Hippocampal formation (tissue), 2 donors: ENCODE measurements around the gene KLRF2.
"Not testable (repeated sequence)": the region's sequence is repeated elsewhere in the genome, so short reads cannot be mapped to it uniquely, and the experiment has no call there.

Experiments used
- DNase-seq, 2 donors: peaks; one replicate each; lab custom pipeline; 2025; lab: John Stamatoyannopoulos, UW

The KLRF2 gene

DNA sequence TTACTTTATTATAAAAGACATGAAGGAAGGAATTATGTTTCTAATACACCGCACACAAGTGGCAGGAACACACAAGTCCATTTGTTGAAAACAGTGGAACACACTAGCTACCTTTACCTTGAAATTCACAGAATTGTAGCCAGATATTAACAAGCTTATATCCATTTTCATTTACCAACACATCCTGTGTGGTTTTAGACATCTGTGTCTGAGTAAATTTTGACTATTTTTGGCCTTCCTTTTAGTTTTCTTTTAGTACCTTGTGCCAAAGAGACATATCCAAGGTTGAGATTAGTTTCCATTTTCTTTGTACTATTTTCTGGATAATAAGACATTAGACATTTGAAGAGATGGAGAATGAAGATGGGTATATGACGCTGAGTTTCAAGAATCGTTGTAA lies at the start of gene KLRF2:
KLRF2 (plus strand) TSS at position 244 of the 400 bp plus-strand sequence; CDS start at position 351, 107 bp downstream.
- no peak for DNase-seq

GRCh38 chr12:9831720-9832119 lies 49.6 kb upstream of the KLRF2 start:
- DNase-seq = no peak

DNA sequence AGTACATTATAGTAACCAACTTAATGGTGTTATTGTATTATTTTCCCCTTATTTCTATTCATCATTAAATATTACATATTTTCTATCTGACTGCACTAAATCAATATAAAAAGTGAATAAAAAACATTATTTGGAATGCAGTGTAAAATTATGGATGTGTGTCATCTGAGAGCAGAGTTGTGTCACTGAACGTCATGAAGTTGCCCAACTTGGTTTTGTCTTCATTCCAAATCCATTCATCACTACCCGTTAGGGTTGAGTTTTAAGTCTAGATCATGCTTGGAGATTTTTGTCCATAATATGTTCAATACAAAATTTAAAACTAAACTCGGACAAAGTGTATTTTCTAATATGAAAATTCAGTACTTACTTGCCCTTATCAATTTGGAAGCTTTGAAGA lies 37.9 kb upstream of the KLRF2 start:
- DNase-seq = no peak

DNA sequence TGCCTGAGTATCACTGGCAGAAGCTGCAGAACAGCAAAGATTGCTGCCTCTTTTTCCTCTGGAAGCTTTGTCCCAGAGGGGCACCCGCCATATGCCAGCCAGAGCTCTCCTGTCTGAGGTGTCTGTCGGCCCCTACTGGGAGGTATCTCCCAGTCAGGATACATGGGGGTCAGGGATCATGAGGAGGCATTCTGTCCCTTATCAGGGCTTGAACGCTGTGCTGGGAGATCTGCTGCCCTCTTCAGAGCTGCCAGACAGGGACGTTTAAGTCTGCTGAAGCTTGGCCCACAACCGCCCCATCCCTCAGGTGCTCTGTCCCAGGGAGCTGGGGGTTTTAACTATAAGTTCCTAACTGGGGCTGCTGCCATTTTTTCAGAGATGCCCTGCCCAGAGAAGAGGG lies 32.4 kb upstream of the KLRF2 start:
- no peak for DNase-seq

GRCh38 chr12:9851050-9851449 lies 30.2 kb upstream of the KLRF2 start:
- DNase-seq = no peak

DNA sequence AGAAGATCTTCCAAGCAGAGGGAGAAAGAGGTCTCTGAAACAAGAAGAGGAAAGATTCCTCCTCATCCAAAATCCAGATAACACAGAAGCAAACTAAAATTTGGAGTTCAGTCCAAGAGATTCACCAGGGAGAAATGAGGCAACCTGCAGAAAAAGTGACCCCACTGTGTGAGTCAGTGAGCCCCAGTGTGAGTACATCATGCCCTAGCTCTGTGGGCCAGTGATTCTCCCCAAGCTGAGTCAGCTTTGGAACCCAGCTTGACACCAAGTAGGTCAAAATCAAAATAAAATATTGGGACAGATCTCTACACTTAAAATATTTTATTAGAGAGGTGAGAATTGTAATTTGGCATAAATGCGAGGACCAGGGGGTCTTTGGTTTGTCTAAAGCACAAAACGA lies 29.4 kb upstream of the KLRF2 start:
- no peak for DNase-seq

DNA sequence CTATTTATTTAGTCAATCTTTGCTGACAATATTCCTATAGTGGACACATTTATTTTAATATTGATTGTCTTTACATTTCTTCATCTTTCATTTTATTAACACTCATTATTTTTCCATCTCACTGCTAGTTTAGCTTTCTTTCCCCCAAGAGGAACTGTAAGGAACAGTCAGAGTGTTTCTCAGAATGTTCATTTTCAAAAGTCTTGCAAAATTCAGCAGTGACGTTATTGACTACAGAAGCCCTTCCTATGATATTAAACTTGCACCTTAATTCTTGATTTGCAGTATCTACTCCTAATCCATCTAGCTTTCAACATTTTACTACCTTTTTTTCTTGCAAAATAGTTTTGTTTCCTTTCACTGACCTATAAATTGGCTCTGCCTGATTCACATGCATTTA lies 25.1 kb upstream of the KLRF2 start:
- no peak for DNase-seq

GRCh38 chr12:9856894-9857293 lies 24.4 kb upstream of the KLRF2 start:
- no peak for DNase-seq

- DNase-seq = no peak
These were observed 23.2 kb upstream of the KLRF2 start for GRCh38 chr12:9858135-9858534.

DNA sequence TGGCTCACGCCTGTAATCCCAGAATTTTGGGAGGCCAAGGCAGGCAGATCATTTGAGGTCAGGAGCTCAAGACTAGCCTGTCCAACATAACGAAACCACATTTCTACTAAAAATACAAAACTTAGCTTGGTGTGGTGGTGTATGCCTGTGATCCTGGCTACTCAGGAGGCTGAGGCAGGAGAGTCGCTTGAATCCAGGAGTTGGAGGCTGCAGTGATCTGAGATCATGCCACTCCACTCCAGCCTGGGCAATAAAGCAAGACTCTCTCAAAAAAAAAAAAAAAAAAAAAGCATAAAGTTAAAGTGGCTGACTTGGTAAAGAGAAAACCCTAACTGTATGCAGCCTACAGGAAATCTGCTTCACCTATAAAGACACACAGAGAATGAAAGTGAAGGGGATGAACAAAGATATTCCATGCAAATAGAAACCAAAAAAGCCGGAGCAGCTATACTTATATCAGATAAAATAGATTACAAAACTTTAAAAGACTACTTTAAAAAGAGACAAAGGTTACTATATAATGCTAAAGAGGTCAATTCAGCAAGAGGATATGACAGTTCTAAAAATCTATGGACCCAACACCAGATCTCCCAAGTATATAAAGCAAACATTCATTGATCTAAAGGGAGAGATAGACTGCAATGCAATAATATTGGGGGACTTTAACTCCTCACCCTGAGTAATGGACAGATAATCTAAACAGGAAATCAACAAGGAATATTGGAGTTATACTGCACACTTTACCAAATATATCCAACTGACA lies 16.2 kb upstream of the KLRF2 start:
- no peak for DNase-seq

GRCh38 chr12:9866860-9867269 lies 14.4 kb upstream of the KLRF2 start:
- no peak for DNase-seq

DNA sequence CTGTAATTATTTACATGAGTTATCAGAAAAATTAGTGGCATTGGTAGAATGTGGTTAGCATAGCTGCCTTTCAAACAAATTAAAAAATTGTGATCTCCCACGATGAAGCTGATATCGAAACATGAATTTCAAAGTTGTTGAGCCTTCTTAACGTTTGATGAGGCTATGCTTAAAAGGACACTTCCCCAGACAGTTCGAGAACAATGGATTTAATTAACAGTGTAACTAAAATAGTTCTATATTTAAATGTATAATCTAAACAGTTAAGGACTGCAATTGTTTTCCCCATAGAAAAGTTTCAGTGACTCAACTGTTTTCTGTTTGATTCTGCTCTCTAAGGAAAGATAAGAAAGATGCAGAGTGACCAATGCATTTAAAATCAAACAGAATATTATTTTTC lies 13.8 kb upstream of the KLRF2 start:
- DNase-seq = no peak

GRCh38 chr12:9868311-9868801 lies 12.9 kb upstream of the KLRF2 start:
- no peak for DNase-seq

DNA sequence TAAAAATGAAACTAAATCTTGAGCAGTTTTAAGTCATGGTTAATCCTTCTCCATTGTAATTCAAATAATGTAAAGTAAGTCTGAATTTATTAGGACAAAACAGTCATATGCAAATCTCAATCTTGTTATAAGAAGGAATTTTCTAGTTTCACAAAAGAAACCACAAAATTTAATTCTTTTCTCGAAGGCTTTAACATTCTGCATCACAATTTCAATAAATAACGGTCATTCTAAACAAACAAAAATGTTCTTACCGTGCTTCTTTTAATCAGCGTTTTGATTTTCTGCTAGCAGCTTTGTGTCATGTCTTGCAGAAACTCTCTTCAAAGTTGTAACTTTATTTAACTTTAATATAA lies 12.4 kb upstream of the KLRF2 start:
- no peak for DNase-seq

- no peak for DNase-seq
These were observed 11.8 kb upstream of the KLRF2 start, which contains the start of gene CLEC2B for GRCh38 chr12:9869307-9870161. TSS of gene CLEC2B (minus strand) at chr12:9869354.

GRCh38 chr12:9870286-9870866 lies 10.9 kb upstream of the KLRF2 start:
- no peak for DNase-seq

DNA sequence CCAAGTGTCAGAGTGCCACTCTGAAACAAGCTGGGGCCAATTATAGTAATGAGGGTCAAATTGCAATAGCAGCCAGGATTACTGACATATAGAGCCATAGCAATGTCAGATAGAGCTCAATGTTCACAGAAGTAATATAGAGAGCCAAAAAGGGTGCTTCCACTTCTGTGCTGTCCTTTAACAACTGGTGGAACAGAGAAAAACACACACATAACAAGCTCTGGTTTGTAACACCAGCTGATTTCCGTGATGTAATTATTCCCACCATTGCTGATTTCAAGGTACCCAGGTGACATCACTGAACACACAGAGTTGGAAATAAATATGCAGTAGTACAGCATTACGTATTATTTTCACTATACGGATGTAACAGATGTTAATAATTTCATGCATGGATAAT lies 9.1 kb upstream of the KLRF2 start:
- no peak for DNase-seq

DNA sequence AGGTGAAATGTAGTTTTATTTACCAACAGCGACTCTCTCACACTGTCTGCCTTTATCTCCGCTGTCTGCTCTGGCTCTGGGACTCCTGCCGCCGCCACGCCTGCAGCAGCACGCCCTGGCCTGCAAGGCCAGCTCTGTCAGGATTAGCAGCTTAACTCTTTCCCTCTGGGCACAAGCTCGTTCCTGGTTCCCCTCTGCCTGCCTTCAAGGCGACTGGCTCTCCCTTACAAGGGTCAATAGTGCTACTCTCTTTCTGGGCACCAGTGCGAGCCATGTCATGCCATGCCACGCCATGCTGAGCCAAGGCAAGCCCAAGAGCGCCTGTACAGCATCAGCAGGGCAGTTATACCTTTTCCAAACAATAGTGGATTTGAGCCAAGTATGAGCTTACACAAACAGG lies 8.5 kb upstream of the KLRF2 start:
- no peak for DNase-seq

- DNase-seq = not testable (repeated sequence)
These were observed 5.2 kb upstream of the KLRF2 start for GRCh38 chr12:9876120-9876519.

GRCh38 chr12:9880532-9881078 lies 684 bp upstream of the KLRF2 start:
- DNase-seq = no peak

GRCh38 chr12:9881988-9882387 lies 699 bp downstream of the KLRF2 start:
- no peak for DNase-seq

GRCh38 chr12:9883175-9883574 lies 1.9 kb downstream of the KLRF2 start:
- no peak for DNase-seq
